Measurements from ENCODE around the gene SSBP3.

- TF ChIP-seq, protein P1, sequence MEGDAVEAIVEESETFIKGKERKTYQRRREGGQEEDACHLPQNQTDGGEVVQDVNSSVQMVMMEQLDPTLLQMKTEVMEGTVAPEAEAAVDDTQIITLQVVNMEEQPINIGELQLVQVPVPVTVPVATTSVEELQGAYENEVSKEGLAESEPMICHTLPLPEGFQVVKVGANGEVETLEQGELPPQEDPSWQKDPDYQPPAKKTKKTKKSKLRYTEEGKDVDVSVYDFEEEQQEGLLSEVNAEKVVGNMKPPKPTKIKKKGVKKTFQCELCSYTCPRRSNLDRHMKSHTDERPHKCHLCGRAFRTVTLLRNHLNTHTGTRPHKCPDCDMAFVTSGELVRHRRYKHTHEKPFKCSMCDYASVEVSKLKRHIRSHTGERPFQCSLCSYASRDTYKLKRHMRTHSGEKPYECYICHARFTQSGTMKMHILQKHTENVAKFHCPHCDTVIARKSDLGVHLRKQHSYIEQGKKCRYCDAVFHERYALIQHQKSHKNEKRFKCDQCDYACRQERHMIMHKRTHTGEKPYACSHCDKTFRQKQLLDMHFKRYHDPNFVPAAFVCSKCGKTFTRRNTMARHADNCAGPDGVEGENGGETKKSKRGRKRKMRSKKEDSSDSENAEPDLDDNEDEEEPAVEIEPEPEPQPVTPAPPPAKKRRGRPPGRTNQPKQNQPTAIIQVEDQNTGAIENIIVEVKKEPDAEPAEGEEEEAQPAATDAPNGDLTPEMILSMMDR (IDR thresholded peaks at IDR 0.05; ENCODE audit: low read depth, low read length) = no peak
- TF ChIP-seq EZH2phosphoT487 (IDR thresholded peaks at IDR 0.05; ENCODE audit: low read depth) = no peak
Observed at GRCh38 chr1:54364995-54365394, 41.2 kb downstream of the SSBP3 start.
